OCI-LY3 (cell line): ENCODE measurements around the gene ARHGEF10L.

Source experiments
- H2AFZ ChIP-seq: fragments of 200-600, 300-600 bp; shearing (Covaris generic); 2 replicates; pipeline ENCODE4 v1.6.0; 2014; ENCODE audit warnings: antibody characterized with exemption, low read depth, low read length
- H3K27ac ChIP-seq: fragments of 200-600, 300-600 bp; sonication (generic); 2 replicates; pipeline ENCODE4 v1.5.1; 2014; ENCODE audit warnings: mild to moderate bottlenecking, low read length, moderate library complexity, mixed read lengths
- H3K27me3 ChIP-seq: fragments of 200-600, 300-600 bp; sonication (generic); 2 replicates; pipeline ENCODE4 v1.6.1; 2014; ENCODE audit warnings: low read depth, low read length, mixed read lengths
- H3K36me3 ChIP-seq: fragments of 200-600, 300-600 bp; sonication (generic); replicated peaks from 2 replicates; pipeline ENCODE3; 2014; ENCODE audit warnings: low read depth, low read length, mixed read lengths
- H3K4me1 ChIP-seq: fragments of 300-600, 200-600 bp; sonication (generic); 2 replicates; pipeline ENCODE4 v1.6.1; 2014; ENCODE audit warnings: low read length, mixed read lengths
- H3K4me2 ChIP-seq: fragments of 200-600, 300-600 bp; sonication (generic); 2 replicates; pipeline ENCODE4 v1.6.1; 2014; ENCODE audit warnings: low read length, mixed read lengths
- H3K4me3 ChIP-seq: fragments of 300-600, 200-600 bp; sonication (generic); 2 replicates; pipeline ENCODE4 v1.5.1; 2014; ENCODE audit warnings: antibody characterized with exemption, mild to moderate bottlenecking, low read length, moderate library complexity
- H3K79me2 ChIP-seq: fragments of 300-600, 200-600 bp; shearing (Covaris generic); 2 replicates; pipeline ENCODE4 v1.6.1; 2014; ENCODE audit warnings: mild to moderate bottlenecking, low read length, mixed read lengths
- H3K9ac ChIP-seq: fragments of 300-600, 200-600 bp; shearing (Covaris generic); 2 replicates; pipeline ENCODE4 v1.6.0; 2014; ENCODE audit warnings: mild to moderate bottlenecking, low read length, moderate library complexity
- H3K9me3 ChIP-seq: fragments of 200-600, 300-600 bp; shearing (Covaris generic); 2 replicates; pipeline ENCODE4 v1.6.1; 2014; ENCODE audit warnings: low read length, mixed read lengths; ENCODE audit not compliant: insufficient read depth
- H4K20me1 ChIP-seq: fragments of 200-600, 300-600 bp; sonication (generic); 2 replicates; pipeline ENCODE4 v1.6.1; 2016; ENCODE audit warnings: low read length, mixed read lengths; ENCODE audit not compliant: insufficient read depth
- CTCF ChIP-seq: fragments of 200-600, 300-600 bp; sonication (generic); IDR thresholded peaks from 2 replicates; pipeline ENCODE4 v1.5.1; 2014; ENCODE audit warnings: antibody characterized with exemption, low read length, low read depth
- EZH2phosphoT487 ChIP-seq: fragments of 200-600 bp; shearing (Covaris generic); IDR thresholded peaks from 2 replicates; pipeline ENCODE4 v1.6.1; 2018; ENCODE audit warnings: antibody characterized with exemption, mixed run types, low read depth

ARHGEF10L gene

GRCh38 chr1:17630048-17630830 is 90.7 kb downstream of the ARHGEF10L start:
- Histone ChIP-seq H3K79me2 (no peaks in the 10 kb centered on the region), H4K20me1 (peaks cover 4% of the 10 kb centered on the region; the same call in 1 of the 2 replicates), H3K4me3 (no peak overlapping the region), H3K4me1 (peaks cover 7% of the 10 kb centered on the region), H3K27me3 (no peaks in the 10 kb centered on the region), H2AFZ (no peak overlapping the region), H3K9ac (no peak overlapping the region), H3K9me3 (no peaks in the 10 kb centered on the region), H3K27ac (no peak overlapping the region), H3K4me2 (no peak overlapping the region), H3K36me3 (no peaks in the 10 kb centered on the region)
- TF ChIP-seq CTCF (no peak), EZH2phosphoT487 (no peak)

GRCh38 chr1:17630986-17631385 is 91.5 kb downstream of the ARHGEF10L start:
- H3K4me2 ChIP-seq: no peak overlapping the region
- no peak overlapping the region for H3K27ac ChIP-seq
- no peak overlapping the region for H3K9ac ChIP-seq
- H3K4me3 ChIP-seq: no peak overlapping the region
- H3K9me3 ChIP-seq: no peaks in the 10 kb centered on the region
- H3K4me1 ChIP-seq: peaks cover 14% of the 10 kb centered on the region
- H3K79me2 ChIP-seq: no peaks in the 10 kb centered on the region
- H3K36me3 ChIP-seq: no peaks in the 10 kb centered on the region
- no peaks in the 10 kb centered on the region for H3K27me3 ChIP-seq
- H4K20me1 ChIP-seq: peaks cover 7% of the 10 kb centered on the region; the same call in 1 of the 2 replicates
- no peak for TF ChIP-seq EZH2phosphoT487
- TF ChIP-seq CTCF: no peak
- H2AFZ ChIP-seq: no peak overlapping the region

GRCh38 chr1:17631410-17631809 is 91.9 kb downstream of the ARHGEF10L start:
- H3K9me3 ChIP-seq: no peaks in the 10 kb centered on the region
- TF ChIP-seq EZH2phosphoT487: no peak
- TF ChIP-seq CTCF: no peak
- no peak overlapping the region for H3K4me2 ChIP-seq
- H3K79me2 ChIP-seq: no peaks in the 10 kb centered on the region
- no peak overlapping the region for H3K9ac ChIP-seq
- H3K27me3 ChIP-seq: no peaks in the 10 kb centered on the region
- no peak overlapping the region for H3K4me3 ChIP-seq
- no peak overlapping the region for H3K27ac ChIP-seq
- H3K4me1 ChIP-seq: peaks cover 18% of the 10 kb centered on the region
- no peak overlapping the region for H2AFZ ChIP-seq
- peaks cover 7% of the 10 kb centered on the region; the same call in 1 of the 2 replicates for H4K20me1 ChIP-seq
- no peaks in the 10 kb centered on the region for H3K36me3 ChIP-seq

GRCh38 chr1:17632106-17632505 is 92.6 kb downstream of the ARHGEF10L start:
- no peaks in the 10 kb centered on the region for H3K9me3 ChIP-seq
- no peaks in the 10 kb centered on the region for H3K27me3 ChIP-seq
- H3K36me3 ChIP-seq: peaks cover 3% of the 10 kb centered on the region
- peaks cover 23% of the 10 kb centered on the region for H3K4me1 ChIP-seq
- no peak overlapping the region for H3K4me3 ChIP-seq
- peaks cover 7% of the 10 kb centered on the region; the same call in 1 of the 2 replicates for H4K20me1 ChIP-seq
- H2AFZ ChIP-seq: no peak overlapping the region
- H3K4me2 ChIP-seq: no peak overlapping the region
- H3K9ac ChIP-seq: no peak overlapping the region
- H3K79me2 ChIP-seq: no peaks in the 10 kb centered on the region
- H3K27ac ChIP-seq: no peak overlapping the region
- TF ChIP-seq EZH2phosphoT487: no peak
- no peak for TF ChIP-seq CTCF
